K562 (cell line): ENCODE data around the gene RELL2. TPM values are rescaled to one million over a fixed set of nuclear protein-coding genes. Genes with fewer than 3 reads are reported as not detected.

Source experiments
- ARID3A ChIP-seq: IDR thresholded peaks from 2 replicates; pipeline ENCODE4 v1.6.1; 2012; ENCODE audit warnings: low read depth, low read length, improper control_type of control experiment, borderline replicate concordance
- CHD1 ChIP-seq: fragments of 200-600 bp; sonication (generic); IDR thresholded peaks from one replicate; pipeline ENCODE4 v1.6.1; 2012; ENCODE audit warnings: mild to moderate bottlenecking, moderate library complexity, low read length, inconsistent platforms
- CHD4 ChIP-seq: fragments of 200-600 bp; sonication (generic); IDR thresholded peaks from 3 replicates; pipeline ENCODE4 v1.6.1; 2012; ENCODE audit warnings: low read depth, mild to moderate bottlenecking, mixed read lengths, low read length, inconsistent platforms; ENCODE audit not compliant: insufficient read depth, insufficient replicate concordance, poor library complexity, severe bottlenecking
- ESRRA ChIP-seq: fragments of 450-650 bp; IDR thresholded peaks from 2 replicates; pipeline ENCODE4 v1.6.1; 2014; ENCODE audit warnings: low read depth, mild to moderate bottlenecking, moderate library complexity, borderline replicate concordance
- ESRRB ChIP-seq: fragments of 250-450 bp; sonication (Bioruptor Pico); IDR thresholded peaks from 2 replicates; pipeline ENCODE4 v1.5.0; 2020; ENCODE audit warnings: mild to moderate bottlenecking, moderate library complexity, borderline replicate concordance
- FOXP1 ChIP-seq: sonication (generic); formaldehyde crosslinking; IDR thresholded peaks from 2 replicates; pipeline ENCODE4 v1.8.0; 2022; ENCODE audit warnings: mild to moderate bottlenecking, missing genetic modification reagents
- MAFF ChIP-seq: IDR thresholded peaks from 2 replicates; pipeline ENCODE4 v1.6.1; 2012; ENCODE audit warnings: low read length, improper control_type of control experiment
- MAZ ChIP-seq, 2 experiments: fragments of 450-650 bp in 1 of 2; sonication (generic) in 1 of 2; formaldehyde crosslinking; IDR thresholded peaks in 1 of 2; conservative IDR thresholded peaks in 1 of 2; 2 replicates each; pipeline versions ENCODE4 v1.4.0 to v1.5.0; 2020; ENCODE audit warnings: mild to moderate bottlenecking in 1 of 2, missing genetic modification reagents in 1 of 2
- MEIS2 ChIP-seq: fragments of 450-650 bp; IDR thresholded peaks from 2 replicates; pipeline ENCODE4 v1.6.1; 2014; ENCODE audit warnings: mild to moderate bottlenecking; ENCODE audit not compliant: partially characterized antibody
- PHB2 ChIP-seq: fragments of 450-650 bp; IDR thresholded peaks from 2 replicates; pipeline ENCODE4 v1.6.1; 2017; ENCODE audit warnings: low read depth
- PYGO2 ChIP-seq: fragments of 450-650 bp; IDR thresholded peaks from 2 replicates; pipeline ENCODE4 v1.6.1; 2016; ENCODE audit warnings: mild to moderate bottlenecking, missing genetic modification characterization, moderate library complexity, missing compliant biosample characterization
- RCOR1 ChIP-seq, 2 experiments: IDR thresholded peaks; 2 replicates each; pipeline ENCODE4 v1.6.1; 2012; ENCODE audit warnings: low read depth in 2 of 2, low read length in 2 of 2, borderline replicate concordance in 1 of 2, improper control_type of control experiment in 1 of 2
- SOX6 ChIP-seq: fragments of 450-650 bp; IDR thresholded peaks from 2 replicates; pipeline ENCODE4 v1.6.1; 2014; ENCODE audit warnings: mild to moderate bottlenecking
- STAG1 ChIP-seq: sonication (generic); formaldehyde crosslinking; IDR thresholded peaks from 2 replicates; pipeline ENCODE4 v1.5.0; 2020; ENCODE audit warnings: missing genetic modification reagents, borderline replicate concordance
- TFAP4 ChIP-seq: sonication (generic); formaldehyde crosslinking; IDR thresholded peaks from 2 replicates; pipeline ENCODE4 v1.8.0; 2022; ENCODE audit warnings: missing genetic modification reagents, mild to moderate bottlenecking, moderate library complexity, borderline replicate concordance
- THRA ChIP-seq: fragments of 450-650 bp; IDR thresholded peaks from 2 replicates; pipeline ENCODE4 v1.6.1; 2017; ENCODE audit warnings: mild to moderate bottlenecking, moderate library complexity
- TRIM24 ChIP-seq, 2 experiments: fragments of 450-650 bp; IDR thresholded peaks; 2 replicates each; pipeline ENCODE4 v1.6.1; 2016
- ZBTB7A ChIP-seq: IDR thresholded peaks from 2 replicates; pipeline ENCODE4 v1.6.1; 2011; ENCODE audit warnings: low read depth, mild to moderate bottlenecking, low read length, moderate library complexity, borderline replicate concordance; ENCODE audit not compliant: control insufficient read depth
- ZNF133 ChIP-seq: fragments of 250-450 bp; sonication (Bioruptor Pico); IDR thresholded peaks from 2 replicates; pipeline ENCODE4 v1.4.0; 2020; ENCODE audit warnings: mild to moderate bottlenecking
- ZNF561 ChIP-seq: fragments of 450-650 bp; formaldehyde crosslinking; conservative IDR thresholded peaks from 2 replicates; pipeline ENCODE4 v1.4.0; 2020; ENCODE audit warnings: mild to moderate bottlenecking, moderate library complexity
- ZNF583 ChIP-seq: fragments of 250-450 bp; sonication (Bioruptor Pico); IDR thresholded peaks from 2 replicates; pipeline ENCODE4 v1.4.0; 2020
- ZNF639 ChIP-seq, 2 experiments: fragments of 200-800 bp in 1 of 2; sonication (Bioruptor generic) in 1 of 2; sonication (generic) in 1 of 2; formaldehyde crosslinking in 1 of 2; IDR thresholded peaks in 1 of 2; conservative IDR thresholded peaks in 1 of 2; 2 replicates each; pipeline versions ENCODE4 v1.5.0 to v1.6.1; 2016 to 2020; ENCODE audit warnings: missing compliant biosample characterization in 1 of 2, missing genetic modification characterization in 1 of 2, missing genetic modification reagents in 1 of 2
- polyA plus RNA-seq, 8 experiments: library from polyadenylated mRNA; depleted of rRNA in 4 of 8; stranded (reverse) in 5 of 8; unstranded in 3 of 8; fragments of >200 nt; fragmentation: Nextera tagmentation in 2 of 8; fragmentation: Illumina TruSeq in 1 of 8; extraction: Ambion mirVana in 2 of 8; extraction: Trizol in 1 of 8; gene quantifications; 2 replicates each; pipeline versions ENCODE4 v1.2.1 to v1.2.3, GENCODE V29; 2011 to 2014; ENCODE audit warnings: inconsistent platforms in 1 of 8, missing spikeins in 1 of 8
- total RNA-seq, 7 experiments: library from RNA; depleted of rRNA in 6 of 7; stranded (reverse); fragments of >200 nt in 6 of 7; fragmentation: Illumina TruSeq in 2 of 7; extraction: Trizol in 2 of 7; gene quantifications; 2 replicates each; pipeline versions ENCODE4 v1.2.1 to v1.2.3, GENCODE V29; 2011 to 2021; ENCODE audit warnings: low replicate concordance in 1 of 7

Gene RELL2
- total and polyA plus RNA-seq, 9 of the 15 experiments (the other 6 are each of a cell fraction or from before 2014, with no cell fraction given): 0.06 to 36.0 (median 14.3) TPM

GRCh38 chr5:141664733-141665461 lies 28.1 kb downstream of the RELL2 start (continued):
- no peak for TF ChIP-seq MAFF
- TF ChIP-seq ESRRB (CRISPR knock-in tag): no peak
- no peak for TF ChIP-seq ZNF561 (CRISPR knock-in tag)
- TF ChIP-seq ESRRA: peak; percentile 67; the same call in 1 of the 2 replicates
- no peak for TF ChIP-seq CHD1
- TF ChIP-seq ZBTB7A: peak; percentile 78
- 0 out of 2 replicates have a peak, but pooled peaks have one; percentile 42 for TF ChIP-seq ZNF583 (CRISPR knock-in tag)
- no peak for TF ChIP-seq ZNF639 (CRISPR knock-in tag; conservative IDR thresholded peaks at IDR 0.05 in 1 of 2, IDR thresholded peaks at IDR 0.05 in 1 of 2)
- TF ChIP-seq ZNF133 (CRISPR knock-in tag): no peak
- no peak for TF ChIP-seq THRA
- peak; percentile 13 to 64; a peak in 2 of 4 replicates for TF ChIP-seq MAZ (CRISPR knock-in tag; conservative IDR thresholded peaks at IDR 0.05 in 1 of 2, IDR thresholded peaks at IDR 0.05 in 1 of 2)
- no peak for TF ChIP-seq CHD4
- TF ChIP-seq FOXP1: no peak
- no peak for TF ChIP-seq TRIM24 (IDR thresholded peaks at IDR 0.05)
- no peak for TF ChIP-seq SOX6
- no peak for TF ChIP-seq PHB2
- no peak for TF ChIP-seq PYGO2 (tag)
- peak; percentile 58; the same call in 1 of the 2 replicates for TF ChIP-seq STAG1 (CRISPR knock-in tag)
- no peak for TF ChIP-seq ARID3A
- TF ChIP-seq MEIS2: no peak
- TF ChIP-seq TFAP4: peak; percentile 37; the same call in 1 of the 2 replicates
- TF ChIP-seq RCOR1 (IDR thresholded peaks at IDR 0.05; ENCODE audit: borderline replicate concordance in 1 of 2, low read depth in 2 of 2, low read length in 2 of 2): peak in 1 of 2 experiments; percentile 34; a peak in 1 of 4 replicates
